ENCODE measurements around the gene CHST8.

CHST8 gene

DNA sequence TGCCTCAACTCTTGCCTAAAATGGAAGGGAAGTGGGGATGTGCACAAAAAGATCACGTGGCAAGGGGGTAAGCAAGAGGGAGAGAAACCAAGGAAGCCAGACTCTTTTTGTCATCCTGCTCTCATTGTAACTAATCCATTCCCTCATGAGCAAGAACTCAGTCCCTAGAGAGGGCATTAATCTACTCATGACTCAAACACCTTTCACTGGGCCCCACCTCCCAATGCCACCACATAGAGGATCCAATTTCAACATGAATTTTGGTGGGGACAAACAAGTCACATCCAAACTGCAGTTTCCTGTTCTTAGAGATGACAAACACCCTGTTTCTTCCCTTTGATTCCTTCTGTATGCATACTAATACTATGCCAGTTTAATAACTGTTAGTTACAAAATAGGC is 11.2 kb upstream of the CHST8 start:
- no peak overlapping the region for H3K9ac ChIP-seq (ENCODE audit: low read depth, low read length)
- DNase-seq (no peak), ATAC-seq (ENCODE audit: insufficient read depth, low read depth) (no peak)
- TF ChIP-seq CTCF (IDR thresholded peaks at IDR 0.05; ENCODE audit: borderline replicate concordance, extremely low read depth, low read length, poor library complexity, severe bottlenecking) (no peak), EZH2 (IDR thresholded peaks at IDR 0.05; ENCODE audit: borderline replicate concordance, low read depth, low read length, severe bottlenecking) (no peak)
- no peak overlapping the region for H3K4me2 ChIP-seq (ENCODE audit: insufficient read depth, low read length)
- no peaks in the 10 kb centered on the region for H3K4me1 ChIP-seq (ENCODE audit: insufficient read depth, low read length)
- no peaks in the 10 kb centered on the region for H3K9me3 ChIP-seq (ENCODE audit: insufficient read depth, low read length, severe bottlenecking)
- H3K79me2 ChIP-seq (ENCODE audit: insufficient read depth, low read length): no peaks in the 10 kb centered on the region
- no peak overlapping the region for H3K27ac ChIP-seq (ENCODE audit: low read length)
- no peaks in the 10 kb centered on the region for H4K20me1 ChIP-seq (ENCODE audit: insufficient read depth, low read length)
- H3K36me3 ChIP-seq (ENCODE audit: insufficient read depth, low read length): no peaks in the 10 kb centered on the region
- no peaks in the 10 kb centered on the region for H3K27me3 ChIP-seq (ENCODE audit: insufficient read depth, low read length, poor library complexity)
- H3K4me3 ChIP-seq (ENCODE audit: low read depth in 1 of 2, low read length in 2 of 2): no peak overlapping the region
- H2AFZ ChIP-seq (ENCODE audit: low read depth, low read length): no peak overlapping the region

- no peaks in the 10 kb centered on the region for H3K9me3 ChIP-seq (ENCODE audit: insufficient read depth, low read length, severe bottlenecking)
- no peaks in the 10 kb centered on the region for H3K27me3 ChIP-seq (ENCODE audit: insufficient read depth, low read length, poor library complexity)
- no peaks in the 10 kb centered on the region for H3K79me2 ChIP-seq (ENCODE audit: insufficient read depth, low read length)
- no peak overlapping the region for H3K27ac ChIP-seq (ENCODE audit: low read length)
- H3K4me2 ChIP-seq (ENCODE audit: insufficient read depth, low read length): no peak overlapping the region
- H4K20me1 ChIP-seq (ENCODE audit: insufficient read depth, low read length): peaks cover 4% of the 10 kb centered on the region; the same call in 1 of the 2 replicates
- DNase-seq: no peak
- TF ChIP-seq CTCF (IDR thresholded peaks at IDR 0.05; ENCODE audit: borderline replicate concordance, extremely low read depth, low read length, poor library complexity, severe bottlenecking) (no peak), EZH2 (IDR thresholded peaks at IDR 0.05; ENCODE audit: borderline replicate concordance, low read depth, low read length, severe bottlenecking) (no peak)
- no peaks in the 10 kb centered on the region for H3K4me1 ChIP-seq (ENCODE audit: insufficient read depth, low read length)
- no peak overlapping the region for H3K9ac ChIP-seq (ENCODE audit: low read depth, low read length)
- H2AFZ ChIP-seq (ENCODE audit: low read depth, low read length): no peak overlapping the region
- H3K36me3 ChIP-seq (ENCODE audit: insufficient read depth, low read length): no peaks in the 10 kb centered on the region
- no peak for ATAC-seq (ENCODE audit: insufficient read depth, low read depth)
- H3K4me3 ChIP-seq (ENCODE audit: low read depth in 1 of 2, low read length in 2 of 2): no peak overlapping the region
These were observed 8.7 kb upstream of the CHST8 start for GRCh38 chr19:33612928-33613619.

DNA sequence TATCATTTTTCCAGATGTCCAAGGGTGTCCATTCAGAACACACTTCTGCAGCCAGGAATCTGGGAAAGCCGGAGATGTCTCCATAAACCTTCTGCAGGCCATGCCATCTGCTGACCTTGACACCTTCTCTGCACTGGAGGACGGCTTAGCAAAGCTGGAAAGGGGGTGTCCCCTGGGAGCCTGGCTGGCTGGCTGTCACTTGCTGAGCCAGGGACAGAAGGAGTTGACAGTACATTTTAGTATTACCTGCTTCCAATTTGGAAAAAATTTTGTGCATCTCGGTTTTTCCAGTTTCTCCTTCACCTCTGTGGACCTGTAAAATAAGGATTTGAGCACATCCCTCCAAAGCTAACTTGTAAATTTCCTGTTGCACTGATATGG is 8.1 kb upstream of the CHST8 start:
- Histone ChIP-seq H3K9ac (ENCODE audit: low read depth, low read length) (no peak overlapping the region), H3K27me3 (ENCODE audit: insufficient read depth, low read length, poor library complexity) (no peaks in the 10 kb centered on the region), H3K79me2 (ENCODE audit: insufficient read depth, low read length) (no peaks in the 10 kb centered on the region), H3K4me1 (ENCODE audit: insufficient read depth, low read length) (no peaks in the 10 kb centered on the region), H3K4me2 (ENCODE audit: insufficient read depth, low read length) (no peak overlapping the region), H3K36me3 (ENCODE audit: insufficient read depth, low read length) (no peaks in the 10 kb centered on the region), H2AFZ (ENCODE audit: low read depth, low read length) (no peak overlapping the region), H3K9me3 (ENCODE audit: insufficient read depth, low read length, severe bottlenecking) (no peaks in the 10 kb centered on the region), H4K20me1 (ENCODE audit: insufficient read depth, low read length) (peaks cover 4% of the 10 kb centered on the region; the same call in 1 of the 2 replicates), H3K27ac (ENCODE audit: low read length) (no peak overlapping the region), H3K4me3 (ENCODE audit: low read depth in 1 of 2, low read length in 2 of 2) (no peak overlapping the region)
- ATAC-seq (ENCODE audit: insufficient read depth, low read depth): no peak
- TF ChIP-seq EZH2 (IDR thresholded peaks at IDR 0.05; ENCODE audit: borderline replicate concordance, low read depth, low read length, severe bottlenecking) (no peak), CTCF (IDR thresholded peaks at IDR 0.05; ENCODE audit: borderline replicate concordance, extremely low read depth, low read length, poor library complexity, severe bottlenecking) (no peak)
- DNase-seq: no peak
